Left lung (tissue), 10 donors: ENCODE results near the gene PPM1E. TPM values are rescaled to one million over a fixed set of nuclear protein-coding genes. Genes with fewer than 3 reads are reported as not detected.
A peak's percentile ranks its signal among the peaks of the same experiment; 100 is the strongest.
"Not testable (repeated sequence)": the region's sequence is repeated elsewhere in the genome, so short reads cannot be mapped to it uniquely, and the experiment has no call there.

Source experiments
- ATAC-seq: fragments of 200-7000 bp; cut with Tn5 transposase; one replicate; pipeline ENCODE4 v1.9.1; 2020; ENCODE audit warnings: moderate library complexity
- DNase-seq, 4 donors: peaks; one replicate each; pipeline ENCODE4 v3.0.0-alpha.2; 2013 to 2020
- H3K27ac ChIP-seq, 2 donors: fragments of 200-600 bp; sonication (generic) in 1 of 2; one replicate each; pipeline versions ENCODE4 v1.5.0 to v1.8.0; 2020 to 2021
- H3K27me3 ChIP-seq, 2 donors: fragments of 200-600 bp; sonication (generic) in 1 of 2; one replicate each; pipeline versions ENCODE4 v1.5.0 to v1.8.0; 2020 to 2021
- H3K36me3 ChIP-seq, 2 donors: fragments of 200-600 bp; sonication (generic) in 1 of 2; one replicate each; pipeline versions ENCODE4 v1.5.0 to v1.8.0; 2020 to 2021
- H3K4me1 ChIP-seq, 2 donors: fragments of 200-600 bp; one replicate each; pipeline ENCODE4 v1.8.0; 2021
- H3K4me3 ChIP-seq, 2 donors: fragments of 200-600 bp; sonication (generic) in 1 of 2; one replicate each; pipeline versions ENCODE4 v1.5.0 to v1.8.0; 2020 to 2021; ENCODE audit warnings: mild to moderate bottlenecking in 1 of 2
- H3K9me3 ChIP-seq, 2 donors: fragments of 200-600 bp; sonication (generic) in 1 of 2; one replicate each; pipeline versions ENCODE4 v1.5.0 to v1.8.0; 2020 to 2021
- CTCF ChIP-seq, 2 donors: fragments of 200-600 bp; sonication (generic) in 1 of 2; IDR thresholded peaks; one replicate each; pipeline versions ENCODE4 v1.5.0 to v1.8.0; 2021; ENCODE audit warnings: antibody characterized with exemption in 2 of 2
- intact Hi-C, 2 donors: fragments of 100-400 bp; cut with DNase I; formaldehyde crosslinking; loops; one replicate each; pipeline versions ENCODE4 v1.11.2 to v1.14.2; 2022
- polyA plus RNA-seq, 6 donors: library from polyadenylated mRNA; unstranded; fragments of 120-200 nt; gene quantifications; one replicate each; pipeline ENCODE4 v1.2.1, GENCODE V29; 2013; ENCODE audit not compliant: insufficient read length in 6 of 6
- total RNA-seq, 2 donors: library from RNA; stranded (reverse); fragmentation: NEBNext Ultra II Directional; extraction: Animal tissue kit (Norgen Biotek cat#: 25700); gene quantifications; one replicate each; pipeline ENCODE4 v1.2.1, GENCODE V29; 2021
- donor health status: DM: no; HTN: yes; CAD: no.
- donor health status: DM: no; HTN: no; CAD: no.

The PPM1E gene
- total and polyA plus RNA-seq, 8 donors, result 0.21 to 0.68 (median 0.40) TPM

GRCh38 chr17:58786586-58787295 is 31.1 kb downstream of the PPM1E start:
- ATAC-seq (no peak), DNase-seq (no peak)
- no peaks in the 10 kb centered on the region for H3K9me3 ChIP-seq
- no peak overlapping the region for H3K4me3 ChIP-seq
- no peak for TF ChIP-seq CTCF (IDR thresholded peaks at IDR 0.05)
- no peaks in the 10 kb centered on the region for H3K27me3 ChIP-seq
- H3K4me1 ChIP-seq, result no peaks in the 10 kb centered on the region
- intact Hi-C loops, result no loop called here
- H3K36me3 ChIP-seq, result no peaks in the 10 kb centered on the region
- H3K27ac ChIP-seq, result no peak overlapping the region

- Histone ChIP-seq H3K9me3 (no peaks in the 10 kb centered on the region), H3K4me1 (no peaks in the 10 kb centered on the region), H3K27ac (no peak overlapping the region), H3K4me3 (no peak overlapping the region), H3K27me3 (no peaks in the 10 kb centered on the region), H3K36me3 (no peaks in the 10 kb centered on the region)
- intact Hi-C loops, result no loop called here
- no peak for TF ChIP-seq CTCF (IDR thresholded peaks at IDR 0.05)
- peak; percentile 91 for ATAC-seq
- peak in 1 of 4 donors; percentile 8 for DNase-seq
These were observed 32.5 kb downstream of the PPM1E start for GRCh38 chr17:58788199-58788598.

DNA sequence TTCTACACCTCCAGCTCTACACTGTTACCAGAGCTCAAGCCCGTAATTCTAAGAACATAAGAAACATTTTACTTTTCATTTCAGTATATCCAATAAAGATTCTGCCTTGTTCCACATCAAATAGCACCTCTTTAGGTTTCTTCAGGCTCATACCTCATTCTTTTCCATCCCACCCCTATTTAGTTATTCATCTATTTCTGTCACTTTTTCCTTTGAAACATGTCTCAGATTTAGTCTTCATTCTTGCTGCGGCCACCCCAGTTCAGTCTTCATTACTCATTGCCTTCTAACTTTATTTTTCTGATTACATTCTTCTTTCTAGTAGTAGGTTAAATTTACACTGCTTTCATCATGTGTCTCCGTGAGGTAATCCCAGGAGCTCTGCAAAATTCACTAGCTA is 33.5 kb downstream of the PPM1E start:
- TF ChIP-seq CTCF (IDR thresholded peaks at IDR 0.05), result no peak
- Histone ChIP-seq H3K9me3 (no peaks in the 10 kb centered on the region), H3K4me3 (no peak overlapping the region), H3K27ac (no peak overlapping the region), H3K36me3 (no peaks in the 10 kb centered on the region), H3K27me3 (no peaks in the 10 kb centered on the region), H3K4me1 (no peaks in the 10 kb centered on the region)
- intact Hi-C loops, result no loop called here
- ATAC-seq (no peak), DNase-seq (no peak)

GRCh38 chr17:58789831-58790230 is 34.2 kb downstream of the PPM1E start:
- H3K9me3 ChIP-seq, result no peaks in the 10 kb centered on the region
- intact Hi-C loops, result no loop called here
- ATAC-seq, result no peak
- H3K4me1 ChIP-seq, result no peaks in the 10 kb centered on the region
- no peaks in the 10 kb centered on the region for H3K27me3 ChIP-seq
- TF ChIP-seq CTCF (IDR thresholded peaks at IDR 0.05), result no peak
- no peak for DNase-seq
- H3K27ac ChIP-seq, result no peak overlapping the region
- no peaks in the 10 kb centered on the region for H3K36me3 ChIP-seq
- no peak overlapping the region for H3K4me3 ChIP-seq

DNA sequence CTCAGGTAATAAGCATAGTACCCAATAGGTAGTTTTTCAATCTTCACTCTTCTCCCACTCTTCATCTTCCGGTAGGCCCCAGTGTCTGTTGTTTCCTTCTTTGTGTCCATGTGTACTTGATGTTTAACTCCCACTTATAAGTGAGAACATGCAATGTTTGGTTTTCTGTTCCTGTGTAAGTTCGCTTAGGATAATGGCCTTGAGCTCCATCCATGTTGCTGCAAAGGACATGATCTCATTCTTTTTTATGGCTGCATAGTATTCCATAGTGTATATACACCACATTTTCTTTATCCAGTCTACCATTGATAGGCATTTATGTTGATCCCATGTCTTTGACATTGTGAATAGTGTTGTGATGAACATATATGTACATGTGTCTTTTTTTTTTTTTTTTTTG is 38.9 kb downstream of the PPM1E start:
- H3K9me3 ChIP-seq, H3K4me3 ChIP-seq, intact Hi-C loops, H3K27me3 ChIP-seq, H3K27ac ChIP-seq, H3K36me3 ChIP-seq, DNase-seq, H3K4me1 ChIP-seq, ATAC-seq: not testable (repeated sequence)

DNA sequence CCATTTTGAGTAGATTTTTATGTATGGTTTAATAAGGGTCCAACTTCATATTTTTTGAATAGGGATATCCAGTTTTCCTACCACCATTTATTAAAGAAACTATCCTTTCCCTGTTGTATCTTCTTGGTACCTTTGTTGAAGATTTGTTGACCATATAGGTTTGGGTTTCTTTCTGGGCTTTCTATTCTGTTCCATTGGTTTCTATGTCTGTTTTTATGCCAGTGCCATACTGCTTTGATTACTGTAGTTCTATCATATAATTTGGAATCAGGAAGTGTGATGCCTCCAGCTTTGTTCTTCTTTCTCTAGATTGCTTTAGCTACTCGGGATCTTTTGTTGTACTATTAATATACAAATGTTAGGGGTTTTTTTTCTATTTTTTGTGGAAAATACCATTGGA is 46.5 kb downstream of the PPM1E start:
- no peaks in the 10 kb centered on the region for H3K4me1 ChIP-seq
- TF ChIP-seq CTCF (IDR thresholded peaks at IDR 0.05), result no peak

More for the DNA sequence above, 46.5 kb downstream of the PPM1E start:
- H3K27me3 ChIP-seq, result peaks cover 0 to 5% of the 10 kb centered on the region in 2 donors
- no peak for DNase-seq
- no peaks in the 10 kb centered on the region for H3K36me3 ChIP-seq
- H3K9me3 ChIP-seq, result no peaks in the 10 kb centered on the region
- no peak overlapping the region for H3K27ac ChIP-seq
- H3K4me3 ChIP-seq, result no peak overlapping the region
- ATAC-seq, result no peak
- intact Hi-C loops, result no loop called here
